ENCODE data around the gene GHR.

DNA sequence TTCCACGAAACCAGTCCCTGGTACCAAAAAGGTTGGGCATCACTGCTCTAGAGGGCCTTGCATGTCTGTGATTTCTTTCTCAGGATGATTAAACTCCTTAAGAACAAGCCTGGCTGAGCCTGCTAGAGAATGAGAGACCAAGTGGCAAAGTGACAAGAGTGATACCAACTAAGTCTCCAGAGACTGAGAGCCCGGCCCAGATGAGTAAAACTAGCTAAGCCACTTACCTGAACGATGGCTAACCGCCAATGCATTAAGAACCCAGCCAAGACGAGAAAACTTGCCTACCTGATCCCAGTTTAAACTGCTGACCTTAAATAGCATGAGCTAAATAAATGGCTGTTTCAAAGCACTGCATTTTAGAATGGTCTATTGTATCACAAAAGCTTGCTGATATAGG lies 327.8 kb downstream of the GHR start:
- TF ChIP-seq POLR2AphosphoS5 (IDR thresholded peaks at IDR 0.05; ENCODE audit: low read depth): no peak
- TF ChIP-seq, protein P1, sequence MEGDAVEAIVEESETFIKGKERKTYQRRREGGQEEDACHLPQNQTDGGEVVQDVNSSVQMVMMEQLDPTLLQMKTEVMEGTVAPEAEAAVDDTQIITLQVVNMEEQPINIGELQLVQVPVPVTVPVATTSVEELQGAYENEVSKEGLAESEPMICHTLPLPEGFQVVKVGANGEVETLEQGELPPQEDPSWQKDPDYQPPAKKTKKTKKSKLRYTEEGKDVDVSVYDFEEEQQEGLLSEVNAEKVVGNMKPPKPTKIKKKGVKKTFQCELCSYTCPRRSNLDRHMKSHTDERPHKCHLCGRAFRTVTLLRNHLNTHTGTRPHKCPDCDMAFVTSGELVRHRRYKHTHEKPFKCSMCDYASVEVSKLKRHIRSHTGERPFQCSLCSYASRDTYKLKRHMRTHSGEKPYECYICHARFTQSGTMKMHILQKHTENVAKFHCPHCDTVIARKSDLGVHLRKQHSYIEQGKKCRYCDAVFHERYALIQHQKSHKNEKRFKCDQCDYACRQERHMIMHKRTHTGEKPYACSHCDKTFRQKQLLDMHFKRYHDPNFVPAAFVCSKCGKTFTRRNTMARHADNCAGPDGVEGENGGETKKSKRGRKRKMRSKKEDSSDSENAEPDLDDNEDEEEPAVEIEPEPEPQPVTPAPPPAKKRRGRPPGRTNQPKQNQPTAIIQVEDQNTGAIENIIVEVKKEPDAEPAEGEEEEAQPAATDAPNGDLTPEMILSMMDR (IDR thresholded peaks at IDR 0.05; ENCODE audit: insufficient read depth, low read length): no peak
- TF ChIP-seq, protein P2, sequence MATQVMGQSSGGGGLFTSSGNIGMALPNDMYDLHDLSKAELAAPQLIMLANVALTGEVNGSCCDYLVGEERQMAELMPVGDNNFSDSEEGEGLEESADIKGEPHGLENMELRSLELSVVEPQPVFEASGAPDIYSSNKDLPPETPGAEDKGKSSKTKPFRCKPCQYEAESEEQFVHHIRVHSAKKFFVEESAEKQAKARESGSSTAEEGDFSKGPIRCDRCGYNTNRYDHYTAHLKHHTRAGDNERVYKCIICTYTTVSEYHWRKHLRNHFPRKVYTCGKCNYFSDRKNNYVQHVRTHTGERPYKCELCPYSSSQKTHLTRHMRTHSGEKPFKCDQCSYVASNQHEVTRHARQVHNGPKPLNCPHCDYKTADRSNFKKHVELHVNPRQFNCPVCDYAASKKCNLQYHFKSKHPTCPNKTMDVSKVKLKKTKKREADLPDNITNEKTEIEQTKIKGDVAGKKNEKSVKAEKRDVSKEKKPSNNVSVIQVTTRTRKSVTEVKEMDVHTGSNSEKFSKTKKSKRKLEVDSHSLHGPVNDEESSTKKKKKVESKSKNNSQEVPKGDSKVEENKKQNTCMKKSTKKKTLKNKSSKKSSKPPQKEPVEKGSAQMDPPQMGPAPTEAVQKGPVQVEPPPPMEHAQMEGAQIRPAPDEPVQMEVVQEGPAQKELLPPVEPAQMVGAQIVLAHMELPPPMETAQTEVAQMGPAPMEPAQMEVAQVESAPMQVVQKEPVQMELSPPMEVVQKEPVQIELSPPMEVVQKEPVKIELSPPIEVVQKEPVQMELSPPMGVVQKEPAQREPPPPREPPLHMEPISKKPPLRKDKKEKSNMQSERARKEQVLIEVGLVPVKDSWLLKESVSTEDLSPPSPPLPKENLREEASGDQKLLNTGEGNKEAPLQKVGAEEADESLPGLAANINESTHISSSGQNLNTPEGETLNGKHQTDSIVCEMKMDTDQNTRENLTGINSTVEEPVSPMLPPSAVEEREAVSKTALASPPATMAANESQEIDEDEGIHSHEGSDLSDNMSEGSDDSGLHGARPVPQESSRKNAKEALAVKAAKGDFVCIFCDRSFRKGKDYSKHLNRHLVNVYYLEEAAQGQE (IDR thresholded peaks at IDR 0.05; ENCODE audit: insufficient replicate concordance, low read depth): no peak
- no peak for TF ChIP-seq SPI1 (IDR thresholded peaks at IDR 0.05; ENCODE audit: borderline replicate concordance, low read depth)
- TF ChIP-seq GABPA (IDR thresholded peaks at IDR 0.05; ENCODE audit: low read depth): no peak

All from HL-60 (cell line).